Measurements from ENCODE around the gene SFXN3.

The SFXN3 gene

GRCh38 chr10:101056365-101057151 lies 25.5 kb downstream of the SFXN3 start:
- no peak for DNase-seq

DNA sequence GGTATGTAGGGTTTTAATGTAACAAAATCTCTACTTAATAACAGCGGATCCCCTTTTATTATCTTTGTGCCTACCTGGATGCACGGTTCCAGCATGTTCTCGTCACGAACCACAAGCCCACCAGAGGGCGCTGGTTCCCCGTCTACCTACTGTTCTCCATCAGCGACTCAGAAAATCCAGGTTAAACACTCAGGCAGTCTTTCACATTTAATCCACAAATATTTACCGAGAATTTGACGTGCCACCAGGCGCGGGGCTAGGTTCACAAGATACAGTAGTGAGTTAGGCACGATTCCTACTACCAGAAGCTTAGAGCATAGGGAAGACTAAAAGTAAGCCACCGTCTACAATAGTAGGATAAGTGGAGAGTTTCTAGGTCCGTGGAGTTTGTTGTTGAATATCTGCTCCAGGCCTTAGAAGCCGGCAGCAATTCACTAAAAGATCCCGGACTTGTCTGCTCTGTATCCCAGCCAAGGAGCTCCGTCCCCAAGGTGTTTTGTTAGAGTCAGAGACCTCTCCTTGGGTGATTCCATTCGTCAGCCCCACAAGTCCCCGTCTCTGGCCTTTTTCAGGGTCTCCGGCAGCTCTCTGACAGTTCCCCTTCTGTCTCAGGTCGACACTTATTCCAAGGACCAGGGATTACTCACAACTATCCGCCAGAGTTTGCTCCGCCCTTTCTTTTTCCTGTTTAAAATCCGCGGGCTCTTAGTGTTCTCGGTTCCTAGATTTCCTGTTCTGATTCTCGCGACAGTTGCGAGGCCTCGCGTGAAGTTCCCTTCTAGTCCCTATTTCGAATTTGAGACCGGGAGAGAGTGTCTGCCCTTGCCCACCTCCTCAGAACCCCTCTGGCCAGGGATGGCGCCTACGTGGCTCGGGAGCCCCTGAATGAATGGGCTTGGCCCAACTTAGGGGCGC lies 29.3 kb downstream of the SFXN3 start:
- peak; percentile 100 for DNase-seq

GRCh38 chr10:101060951-101061623 lies 30.1 kb downstream of the SFXN3 start:
- DNase-seq: peak; percentile 95

DNA sequence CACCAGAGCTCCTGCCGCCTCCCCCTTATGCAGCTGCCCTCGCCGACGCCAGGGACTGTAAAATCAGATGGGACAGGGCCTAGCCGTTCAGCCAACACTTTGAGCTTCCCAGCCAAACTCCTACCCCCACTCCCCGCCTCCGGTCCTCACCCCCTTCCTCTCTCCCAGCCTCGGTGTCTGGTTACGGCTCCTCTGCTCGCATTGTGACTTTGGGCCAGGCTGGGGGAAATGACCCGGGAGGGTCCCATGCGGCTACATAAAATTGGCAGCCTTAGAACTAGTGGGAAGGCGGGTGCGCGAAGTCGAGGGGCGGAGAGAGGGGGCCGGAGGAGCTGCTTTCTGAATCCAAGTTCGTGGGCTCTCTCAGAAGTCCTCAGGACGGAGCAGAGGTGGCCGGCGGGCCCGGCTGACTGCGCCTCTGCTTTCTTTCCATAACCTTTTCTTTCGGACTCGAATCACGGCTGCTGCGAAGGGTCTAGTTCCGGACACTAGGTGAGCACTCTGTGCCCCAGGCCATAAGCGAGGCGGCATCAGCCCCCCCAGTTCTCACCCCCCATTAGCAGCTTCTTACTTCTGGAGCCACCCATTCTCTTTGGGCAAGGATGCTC lies 30.7 kb downstream of the SFXN3 start, which contains the start of gene KAZALD1:
TSS of gene KAZALD1 (plus strand) at position 366 of the 608 bp plus-strand sequence. CDS start 604 bp downstream, outside the sequence.
- DNase-seq: no peak

GRCh38 chr10:101062232-101063049 lies 31.4 kb downstream of the SFXN3 start:
- peak; percentile 85 for DNase-seq

DNA sequence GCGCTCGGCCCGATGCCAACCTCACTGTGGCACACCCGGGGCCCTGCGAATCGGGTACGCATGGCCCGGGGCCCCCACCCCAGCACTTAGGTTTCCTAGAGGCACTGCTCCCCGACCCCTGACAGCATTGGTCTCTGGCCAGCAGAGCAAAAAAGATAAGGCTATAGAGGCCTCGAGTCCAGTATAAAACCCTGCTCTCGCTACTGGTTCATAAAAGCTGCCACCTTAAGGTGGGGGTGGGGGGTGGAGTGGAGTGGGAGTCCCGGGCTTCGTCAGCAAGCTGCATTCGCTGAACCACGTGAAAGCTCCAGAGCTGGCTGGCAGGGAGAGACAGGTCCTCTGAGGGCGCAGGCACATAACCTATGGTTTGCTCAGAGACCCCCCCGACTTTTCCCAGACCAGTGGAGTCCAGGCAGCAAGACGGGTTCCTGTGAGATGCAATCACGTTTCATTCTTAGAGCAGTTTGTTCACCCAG lies 32.1 kb downstream of the SFXN3 start:
- no peak for DNase-seq

DNA sequence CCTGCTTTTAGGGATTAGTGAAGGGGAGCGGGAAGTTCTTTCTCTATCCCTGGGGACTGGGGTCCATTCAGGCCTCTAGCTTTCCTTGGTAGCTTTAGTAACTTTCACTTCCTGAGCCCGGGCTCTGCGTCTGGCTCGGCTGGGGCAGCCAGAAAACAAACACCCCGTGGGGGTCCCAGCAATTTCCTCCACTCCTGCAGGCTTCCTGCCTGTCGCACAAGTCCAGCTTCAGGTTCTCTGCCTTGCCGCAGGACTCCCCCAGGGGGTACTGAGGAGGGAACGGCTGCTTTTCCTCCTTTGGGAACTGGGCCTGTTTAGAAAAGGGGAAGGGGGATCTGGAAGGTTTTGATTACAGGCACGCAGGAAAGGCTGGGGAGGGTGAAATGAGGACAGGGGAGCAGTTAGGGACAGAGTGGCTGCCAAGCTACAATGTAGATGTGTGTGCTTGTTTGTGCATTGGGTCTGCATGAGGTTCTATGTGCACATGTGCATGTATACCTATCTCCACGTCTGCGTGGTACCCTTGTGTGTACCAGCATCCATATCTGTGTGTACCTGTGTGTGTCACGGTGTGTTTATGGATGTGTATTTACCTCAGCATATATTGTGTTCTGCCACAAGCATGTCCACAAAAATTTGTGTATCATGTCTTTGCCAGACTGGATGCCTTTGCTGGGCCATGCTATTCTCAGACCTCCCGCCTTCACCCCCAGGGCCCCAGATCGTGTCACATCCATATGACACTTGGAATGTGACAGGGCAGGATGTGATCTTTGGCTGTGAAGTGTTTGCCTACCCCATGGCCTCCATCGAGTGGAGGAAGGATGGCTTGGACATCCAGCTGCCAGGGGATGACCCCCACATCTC lies 32.7 kb downstream of the SFXN3 start:
- no peak for DNase-seq

DNA sequence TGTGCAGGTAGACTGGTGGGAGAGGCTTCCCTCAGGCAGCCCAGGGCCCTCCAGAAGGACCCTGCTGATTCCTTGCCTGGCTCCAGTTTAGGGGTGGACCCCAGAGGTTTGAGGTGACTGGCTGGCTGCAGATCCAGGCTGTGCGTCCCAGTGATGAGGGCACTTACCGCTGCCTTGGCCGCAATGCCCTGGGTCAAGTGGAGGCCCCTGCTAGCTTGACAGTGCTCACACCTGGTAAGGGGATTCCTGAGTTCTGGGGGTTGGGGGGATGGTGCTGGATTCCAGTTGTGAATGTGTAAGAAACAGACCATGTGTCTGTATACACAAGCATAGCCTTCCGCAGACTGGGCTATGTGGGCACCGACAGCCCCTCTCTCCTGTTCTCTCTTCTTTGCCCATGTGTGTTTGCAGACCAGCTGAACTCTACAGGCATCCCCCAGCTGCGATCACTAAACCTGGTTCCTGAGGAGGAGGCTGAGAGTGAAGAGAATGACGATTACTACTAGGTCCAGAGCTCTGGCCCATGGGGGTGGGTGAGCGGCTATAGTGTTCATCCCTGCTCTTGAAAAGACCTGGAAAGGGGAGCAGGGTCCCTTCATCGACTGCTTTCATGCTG lies 33.5 kb downstream of the SFXN3 start:
- DNase-seq: no peak

- DNase-seq: no peak
Observed at GRCh38 chr10:101065481-101066145, 34.6 kb downstream of the SFXN3 start.

- peak; percentile 72 for DNase-seq
Observed at GRCh38 chr10:101066146-101066895, 35.3 kb downstream of the SFXN3 start.

DNA sequence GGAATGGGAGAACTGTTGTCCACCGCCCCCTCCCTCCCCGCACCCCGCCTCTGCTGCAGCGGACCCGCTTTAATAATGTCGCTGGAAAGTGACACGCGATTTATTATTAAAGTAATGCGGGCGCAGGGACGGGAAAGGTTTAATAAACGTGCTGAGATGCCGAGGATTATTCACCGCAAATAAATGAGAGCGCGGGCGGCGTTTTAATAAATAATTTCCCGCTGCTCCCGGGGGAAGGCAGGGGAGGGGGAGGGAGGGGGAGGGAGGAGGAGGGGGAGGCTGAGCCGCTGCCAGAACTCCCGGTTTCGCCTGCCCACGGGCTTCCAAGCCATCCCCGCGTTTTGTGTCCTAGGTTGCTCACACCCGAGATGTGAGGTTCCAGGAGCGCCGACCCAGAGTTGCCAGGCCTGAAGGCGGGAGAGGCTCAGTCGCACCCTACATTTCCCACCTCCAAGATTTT lies 35.9 kb downstream of the SFXN3 start:
- DNase-seq: no peak

GRCh38 chr10:101067356-101068083 lies 36.5 kb downstream of the SFXN3 start:
- DNase-seq: peak; percentile 76

DNA sequence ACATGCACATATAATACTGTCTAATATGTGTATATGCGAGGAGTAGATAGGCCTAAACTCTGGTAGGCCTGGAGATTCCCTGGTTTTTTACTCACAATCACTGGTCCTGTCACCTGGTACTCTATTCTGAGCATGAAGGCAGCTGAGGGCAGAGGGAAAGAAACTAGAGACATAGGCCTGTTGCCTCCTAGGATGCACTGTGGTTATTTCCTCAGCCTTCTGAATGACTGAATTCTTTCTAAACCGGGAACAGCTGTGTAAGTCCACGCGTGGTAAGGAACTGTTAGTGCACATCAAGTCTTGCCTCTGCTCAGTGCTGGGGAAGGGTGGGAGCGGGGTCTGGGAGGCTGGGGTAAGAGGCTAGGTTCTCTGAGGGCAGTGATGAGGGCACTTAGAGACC lies 38.4 kb downstream of the SFXN3 start:
- no peak for DNase-seq

DNA sequence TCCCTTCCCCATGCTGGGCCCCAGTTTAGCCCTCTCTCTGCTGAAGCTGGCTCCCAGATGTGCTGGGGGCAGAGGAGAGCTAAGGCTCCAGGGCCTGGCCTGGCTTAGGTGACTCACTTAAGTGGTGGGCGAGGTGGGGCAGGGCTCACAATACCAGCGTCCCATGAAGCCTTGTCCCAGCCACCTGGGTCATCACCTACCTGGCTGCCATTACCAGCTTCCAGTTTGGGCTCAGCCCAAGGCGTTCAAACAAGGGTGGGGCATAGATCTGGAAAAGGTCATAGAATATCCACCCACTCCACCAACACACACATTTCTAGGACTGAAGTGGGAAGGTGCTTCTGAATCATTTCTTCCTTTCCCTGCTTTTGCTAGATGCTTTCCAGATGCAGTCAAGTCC lies 39.1 kb downstream of the SFXN3 start:
- no peak for DNase-seq

GRCh38 chr10:101071267-101071884 lies 40.3 kb downstream of the SFXN3 start:
- no peak for DNase-seq

DNA sequence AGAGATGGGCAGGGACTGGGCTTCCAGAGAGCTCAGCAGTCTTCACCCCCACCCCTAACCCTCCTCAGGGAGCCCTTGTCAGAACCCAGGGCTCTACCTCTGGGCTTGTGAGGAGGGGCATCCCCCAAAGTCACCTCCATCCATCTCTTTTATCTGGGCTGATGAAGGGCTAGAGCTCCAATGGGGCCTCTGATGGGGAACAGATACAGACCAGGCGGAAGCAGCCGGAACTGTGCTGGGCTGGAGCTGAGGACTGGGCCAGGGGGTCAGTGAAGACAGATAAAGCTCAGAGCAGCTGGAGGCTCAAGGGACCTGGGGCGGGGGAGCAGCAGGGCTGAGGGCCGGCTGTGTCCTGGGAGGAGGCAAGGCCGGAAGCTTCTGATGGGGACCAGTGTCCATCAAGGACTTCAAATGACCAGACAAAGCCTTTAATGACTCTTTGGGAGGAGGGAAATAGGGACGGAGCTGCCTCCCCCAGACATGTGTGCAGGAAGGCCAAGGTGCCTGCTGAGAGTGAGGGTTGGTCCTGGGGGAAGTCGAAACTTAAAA lies 40.9 kb downstream of the SFXN3 start:
- DNase-seq: no peak

DNA sequence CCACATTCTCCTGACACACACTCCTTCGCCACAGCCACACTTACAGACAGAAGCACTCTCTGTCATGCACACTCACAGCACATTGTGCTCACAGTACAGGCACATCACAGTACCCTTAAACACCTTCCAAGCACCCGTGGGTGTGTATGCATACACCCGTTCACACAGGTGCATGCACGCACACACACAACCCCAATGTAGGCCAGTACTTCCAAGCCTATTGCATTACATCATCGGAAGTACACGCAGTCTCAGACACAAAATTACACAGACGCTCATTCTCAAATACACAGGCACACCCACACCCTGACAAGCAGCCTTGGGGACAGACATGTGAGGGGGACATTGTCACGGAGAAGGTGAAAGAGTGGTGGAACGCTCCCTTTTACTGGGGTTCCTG lies 41.9 kb downstream of the SFXN3 start:
- DNase-seq: no peak
